Activated naive CD4-positive, alpha-beta T cell treated with anti-CD3 and anti-CD28 coated beads for 36 hours (primary cell): ENCODE measurements around the gene TM4SF20. TPM values are rescaled to one million over a fixed set of nuclear protein-coding genes. Genes with fewer than 3 reads are reported as not detected.

Source experiments
- CTCF ChIA-PET: fragments of 350-600 bp; sonication (Branson Sonifier 250); formaldehyde crosslinking; loops from one replicate; lab custom pipeline; 2021; ENCODE audit warnings: antibody characterized with exemption; lab: Charles Lee
- DNase-seq: peaks from one replicate; pipeline ENCODE4 v3.0.0-alpha.2; 2020
- H3K27ac Mint-ChIP-seq: one replicate; pipeline ENCODE4 v1.8.0; 2021; ENCODE audit warnings: mild to moderate bottlenecking, mixed read lengths
- H3K27me3 Mint-ChIP-seq: one replicate; pipeline ENCODE4 v1.8.0; 2021; ENCODE audit warnings: low read depth, mixed read lengths
- H3K36me3 Mint-ChIP-seq: one replicate; pipeline ENCODE4 v1.8.0; 2021; ENCODE audit warnings: low read depth, mixed read lengths
- H3K4me1 Mint-ChIP-seq: one replicate; pipeline ENCODE4 v1.8.0; 2021; ENCODE audit warnings: low read depth, mixed read lengths
- H3K4me3 Mint-ChIP-seq: one replicate; pipeline ENCODE4 v1.8.0; 2021; ENCODE audit warnings: mild to moderate bottlenecking, moderate library complexity, mixed read lengths
- H3K9me3 Mint-ChIP-seq: one replicate; pipeline ENCODE4 v1.8.0; 2021; ENCODE audit warnings: mixed read lengths
- intact Hi-C: fragments of 100-400 bp; cut with micrococcal nuclease; formaldehyde crosslinking; loops from one replicate; pipeline ENCODE4 v1.15.1; 2023
- total RNA-seq, 2 experiments: library from RNA; stranded (reverse); gene quantifications; one replicate each; pipeline ENCODE4 v1.2.3, GENCODE V29; 2021

The TM4SF20 gene
- total RNA-seq, 2 experiments from 2014 or later = not detected

GRCh38 chr2:227411320-227411989 is 32.3 kb upstream of the TM4SF20 start:
- intact Hi-C loops = loop anchor here (1.0 to 5.0 kb wide), 7 partner anchors 37 to 574 kb away; partner anchors contain the start of genes MFF and RHBDD1
- Mint-ChIP-seq H3K36me3 (no peaks in the 10 kb centered on the region), H3K4me3 (peak overlapping the region; percentile 51), H3K27me3 (no peaks in the 10 kb centered on the region), H3K4me1 (peaks cover 76% of the 10 kb centered on the region), H3K9me3 (no peaks in the 10 kb centered on the region), H3K27ac (peak overlapping the region; percentile 96)
- DNase-seq = peak; percentile 83
- CTCF ChIA-PET = interaction anchor here (0.8 to 9.2 kb wide), 5 partner anchors 52 to 355 kb away, joined by 3 to 95 read pairs (median 12); partner anchors contain the start of gene AGFG1

GRCh38 chr2:227410191-227410590 is 31.1 kb upstream of the TM4SF20 start:
- Mint-ChIP-seq H3K36me3 (no peaks in the 10 kb centered on the region), H3K9me3 (no peaks in the 10 kb centered on the region), H3K4me1 (peaks cover 78% of the 10 kb centered on the region), H3K4me3 (no peak overlapping the region), H3K27me3 (no peaks in the 10 kb centered on the region), H3K27ac (no peak overlapping the region)
- intact Hi-C loops = loop anchor here (2.0 to 5.0 kb wide), 2 partner anchors 59 to 573 kb away; partner anchors contain the start of gene RHBDD1
- DNase-seq = no peak
- CTCF ChIA-PET = interaction anchor here (0.6 to 9.2 kb wide), 13 partner anchors 9 to 452 kb away, joined by 3 to 95 read pairs (median 4); partner anchors contain the start of gene AGFG1

GRCh38 chr2:227407591-227408151 is 28.6 kb upstream of the TM4SF20 start:
- peak; percentile 40 for DNase-seq
- Mint-ChIP-seq H3K36me3 (no peaks in the 10 kb centered on the region), H3K27ac (no peak overlapping the region), H3K9me3 (no peaks in the 10 kb centered on the region), H3K4me3 (no peak overlapping the region), H3K4me1 (peaks cover 75% of the 10 kb centered on the region), H3K27me3 (no peaks in the 10 kb centered on the region)
- CTCF ChIA-PET = interaction anchor here (0.7 to 9.2 kb wide), 13 partner anchors 25 to 359 kb away, joined by 3 to 95 read pairs (median 6); partner anchors contain the start of gene AGFG1
- intact Hi-C loops = loop anchor here (2.0 to 5.0 kb wide), 2 partner anchors 65 to 455 kb away; partner anchors contain the start of gene AGFG1

- Mint-ChIP-seq H3K36me3 (no peaks in the 10 kb centered on the region), H3K4me1 (peaks cover 71% of the 10 kb centered on the region), H3K27ac (peak overlapping the region; percentile 43), H3K9me3 (no peaks in the 10 kb centered on the region), H3K27me3 (no peaks in the 10 kb centered on the region), H3K4me3 (no peak overlapping the region)
- peak; percentile 53 for DNase-seq
- CTCF ChIA-PET = interaction anchor here (0.7 to 9.2 kb wide), 41 partner anchors 11 to 506 kb away, joined by 3 to 95 read pairs (median 4); partner anchors contain the start of gene AGFG1
- intact Hi-C loops = loop anchor here (1.0 to 5.0 kb wide), 6 partner anchors 32 to 456 kb away; partner anchors contain the start of gene AGFG1
Measured at GRCh38 chr2:227406177-227407031, 27.3 kb upstream of the TM4SF20 start.

GRCh38 chr2:227404585-227405271 is 25.6 kb upstream of the TM4SF20 start:
- intact Hi-C loops = loop anchor here (5.0 kb wide), 1 partner anchor 458 kb away; no protein-coding TSS in a partner anchor

GRCh38 chr2:227402959-227403358 is 23.9 kb upstream of the TM4SF20 start:
- no peak overlapping the region for H3K27ac Mint-ChIP-seq
- intact Hi-C loops = no loop called here

More at GRCh38 chr2:227404585-227405271, 25.6 kb upstream of the TM4SF20 start:
- no peak overlapping the region for H3K27ac Mint-ChIP-seq
- H3K36me3 Mint-ChIP-seq = no peaks in the 10 kb centered on the region
- no peaks in the 10 kb centered on the region for H3K27me3 Mint-ChIP-seq
- CTCF ChIA-PET = interaction anchor here (0.7 to 9.2 kb wide), 8 partner anchors 19 to 362 kb away, joined by 3 to 95 read pairs (median 10); no protein-coding TSS in a partner anchor
- no peaks in the 10 kb centered on the region for H3K9me3 Mint-ChIP-seq
- no peak for DNase-seq
- no peak overlapping the region for H3K4me3 Mint-ChIP-seq
- H3K4me1 Mint-ChIP-seq = peaks cover 57% of the 10 kb centered on the region

GRCh38 chr2:227402321-227402720 is 23.2 kb upstream of the TM4SF20 start:
- no peak overlapping the region for H3K4me3 Mint-ChIP-seq
- H3K27me3 Mint-ChIP-seq = no peaks in the 10 kb centered on the region
- no peaks in the 10 kb centered on the region for H3K9me3 Mint-ChIP-seq
- H3K4me1 Mint-ChIP-seq = peaks cover 47% of the 10 kb centered on the region
- CTCF ChIA-PET = interaction anchor here (0.9 to 1.8 kb wide), 5 partner anchors 71 to 363 kb away, joined by 3 to 6 read pairs (median 3); partner anchors contain the start of gene MFF
- H3K36me3 Mint-ChIP-seq = no peaks in the 10 kb centered on the region
- intact Hi-C loops = no loop called here
- DNase-seq = no peak
- no peak overlapping the region for H3K27ac Mint-ChIP-seq

More at GRCh38 chr2:227402959-227403358, 23.9 kb upstream of the TM4SF20 start:
- no peaks in the 10 kb centered on the region for H3K36me3 Mint-ChIP-seq
- no peaks in the 10 kb centered on the region for H3K9me3 Mint-ChIP-seq
- DNase-seq = peak; percentile 51
- H3K27me3 Mint-ChIP-seq = no peaks in the 10 kb centered on the region
- peaks cover 48% of the 10 kb centered on the region for H3K4me1 Mint-ChIP-seq
- no peak overlapping the region for H3K4me3 Mint-ChIP-seq
- CTCF ChIA-PET = interaction anchor here (1.0 to 1.3 kb wide), 2 partner anchors 76 to 78 kb away, joined by 3 read pairs; partner anchors contain the start of gene MFF

- Mint-ChIP-seq H3K4me3 (no peak overlapping the region), H3K27me3 (no peaks in the 10 kb centered on the region), H3K27ac (no peak overlapping the region), H3K36me3 (no peaks in the 10 kb centered on the region), H3K4me1 (peaks cover 41% of the 10 kb centered on the region), H3K9me3 (no peaks in the 10 kb centered on the region)
- intact Hi-C loops = no loop called here
- no peak for DNase-seq
- CTCF ChIA-PET = interaction anchor here (0.6 to 1.8 kb wide), 7 partner anchors 9 to 364 kb away, joined by 3 to 7 read pairs (median 3); no protein-coding TSS in a partner anchor
Measured at GRCh38 chr2:227401550-227401949, 22.4 kb upstream of the TM4SF20 start.

GRCh38 chr2:227398684-227399670 is 19.9 kb upstream of the TM4SF20 start:
- no peak overlapping the region for H3K27ac Mint-ChIP-seq
- CTCF ChIA-PET = interaction anchor here (0.9 to 1.7 kb wide), 3 partner anchors 12 to 82 kb away, joined by 3 read pairs; no protein-coding TSS in a partner anchor
- no peaks in the 10 kb centered on the region for H3K27me3 Mint-ChIP-seq
- H3K9me3 Mint-ChIP-seq = no peaks in the 10 kb centered on the region
- H3K36me3 Mint-ChIP-seq = no peaks in the 10 kb centered on the region
- H3K4me1 Mint-ChIP-seq = peaks cover 22% of the 10 kb centered on the region
- DNase-seq = no peak
- intact Hi-C loops = no loop called here
- no peak overlapping the region for H3K4me3 Mint-ChIP-seq

- no peak for DNase-seq
- Mint-ChIP-seq H3K4me3 (no peak overlapping the region), H3K4me1 (peaks cover 13% of the 10 kb centered on the region), H3K9me3 (no peaks in the 10 kb centered on the region), H3K36me3 (no peaks in the 10 kb centered on the region), H3K27me3 (no peaks in the 10 kb centered on the region), H3K27ac (no peak overlapping the region)
- CTCF ChIA-PET = interaction anchor here (0.6 to 1.4 kb wide), 4 partner anchors 14 to 248 kb away, joined by 3 read pairs; no protein-coding TSS in a partner anchor
- intact Hi-C loops = no loop called here
Measured at GRCh38 chr2:227397562-227397961, 18.5 kb upstream of the TM4SF20 start.
